NCI-H2196 treated with DMSO at 0.1 percent for 48 hours (cell line): ENCODE measurements around the gene TSR2.

Source experiments
- DNase-seq: peaks from one replicate; lab custom pipeline; 2025; ENCODE audit not compliant: unreplicated experiment; lab: John Stamatoyannopoulos, UW

Gene TSR2

GRCh38 chrX:54439960-54440871 is at the start of gene TSR2:
TSR2 (plus strand) TSS chrX:54440404; CDS start chrX:54440422, 18 bp downstream.
- peak; percentile 71 for DNase-seq

- no peak for DNase-seq
Observed at GRCh38 chrX:54397113-54397512, 43.1 kb upstream of the TSR2 start.

GRCh38 chrX:54407266-54407665 is 32.9 kb upstream of the TSR2 start:
- DNase-seq, result no peak

- DNase-seq, result peak; percentile 25
Observed at GRCh38 chrX:54411732-54412131, 28.5 kb upstream of the TSR2 start.

- DNase-seq, result no peak
Observed at GRCh38 chrX:54413753-54414152, 26.5 kb upstream of the TSR2 start.

- DNase-seq, result no peak
Observed at GRCh38 chrX:54415534-54416350, 24.5 kb upstream of the TSR2 start.

- no peak for DNase-seq
Observed at GRCh38 chrX:54416965-54417364, 23.2 kb upstream of the TSR2 start.

GRCh38 chrX:54419559-54420302 is 20.5 kb upstream of the TSR2 start:
- DNase-seq, result no peak

- DNase-seq, result no peak
Observed at GRCh38 chrX:54422168-54422567, 18.0 kb upstream of the TSR2 start.

GRCh38 chrX:54423161-54423888 is 16.9 kb upstream of the TSR2 start:
- DNase-seq, result no peak

GRCh38 chrX:54427837-54428424 is 12.3 kb upstream of the TSR2 start:
- DNase-seq, result peak; percentile 48

- DNase-seq, result no peak
Observed at GRCh38 chrX:54430519-54430918, 9.7 kb upstream of the TSR2 start.

GRCh38 chrX:54435121-54435520 is 5.1 kb upstream of the TSR2 start:
- DNase-seq, result no peak

GRCh38 chrX:54442790-54443189 is 2.6 kb downstream of the TSR2 start:
- no peak for DNase-seq

GRCh38 chrX:54444752-54445151 is 4.5 kb downstream of the TSR2 start:
- DNase-seq, result no peak

- DNase-seq, result no peak
Observed at GRCh38 chrX:54446084-54446483, 5.9 kb downstream of the TSR2 start.

GRCh38 chrX:54447461-54447860 is 7.3 kb downstream of the TSR2 start:
- no peak for DNase-seq

- DNase-seq, result no peak
Observed at GRCh38 chrX:54449929-54450328, 9.7 kb downstream of the TSR2 start.

GRCh38 chrX:54452920-54453319 is 12.7 kb downstream of the TSR2 start:
- no peak for DNase-seq

- no peak for DNase-seq
Observed at GRCh38 chrX:54470054-54470760, 30.0 kb downstream of the TSR2 start.
